ENCODE data around the gene GRM7. TPM values are rescaled to one million over a fixed set of nuclear protein-coding genes. Genes with fewer than 3 reads are reported as not detected.
A peak's percentile ranks its signal among the peaks of the same experiment; 100 is the strongest.

Gene GRM7
- total RNA-seq, 3 donors from 2014 or later: 0.59 to 1.3 (median 1.1) TPM

DNA sequence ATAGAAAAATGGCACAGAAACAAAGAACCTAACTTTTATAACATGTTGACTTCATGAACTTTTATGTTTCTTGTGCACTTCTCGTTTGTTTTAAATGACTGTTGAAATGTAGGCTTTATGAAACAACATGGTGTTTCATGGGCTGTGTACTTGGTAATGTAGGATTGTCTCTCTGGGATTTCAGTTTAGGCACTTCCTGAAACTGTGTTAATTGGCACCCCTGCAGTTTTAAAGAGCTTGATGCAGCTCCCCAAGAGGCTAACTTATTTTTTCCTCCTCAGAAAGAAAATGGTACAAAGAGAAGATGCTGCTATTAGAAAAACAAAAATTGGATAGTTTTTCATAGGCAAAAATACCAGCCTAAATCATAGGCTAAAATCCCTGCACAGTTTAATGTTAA is 239.2 kb downstream of the GRM7 start:
- H3K27ac ChIP-seq: no peak overlapping the region
- intact Hi-C loops (cut with DNase I; ENCODE audit: low total_unique reads): no loop called here
- H3K36me3 ChIP-seq: no peaks in the 10 kb centered on the region
- no peaks in the 10 kb centered on the region for H3K27me3 ChIP-seq
- H3K4me1 ChIP-seq: no peaks in the 10 kb centered on the region
- no peak for TF ChIP-seq POLR2AphosphoS5 (IDR thresholded peaks at IDR 0.05)
- TF ChIP-seq POLR2A (IDR thresholded peaks at IDR 0.05): no peak
- TF ChIP-seq, protein P1, sequence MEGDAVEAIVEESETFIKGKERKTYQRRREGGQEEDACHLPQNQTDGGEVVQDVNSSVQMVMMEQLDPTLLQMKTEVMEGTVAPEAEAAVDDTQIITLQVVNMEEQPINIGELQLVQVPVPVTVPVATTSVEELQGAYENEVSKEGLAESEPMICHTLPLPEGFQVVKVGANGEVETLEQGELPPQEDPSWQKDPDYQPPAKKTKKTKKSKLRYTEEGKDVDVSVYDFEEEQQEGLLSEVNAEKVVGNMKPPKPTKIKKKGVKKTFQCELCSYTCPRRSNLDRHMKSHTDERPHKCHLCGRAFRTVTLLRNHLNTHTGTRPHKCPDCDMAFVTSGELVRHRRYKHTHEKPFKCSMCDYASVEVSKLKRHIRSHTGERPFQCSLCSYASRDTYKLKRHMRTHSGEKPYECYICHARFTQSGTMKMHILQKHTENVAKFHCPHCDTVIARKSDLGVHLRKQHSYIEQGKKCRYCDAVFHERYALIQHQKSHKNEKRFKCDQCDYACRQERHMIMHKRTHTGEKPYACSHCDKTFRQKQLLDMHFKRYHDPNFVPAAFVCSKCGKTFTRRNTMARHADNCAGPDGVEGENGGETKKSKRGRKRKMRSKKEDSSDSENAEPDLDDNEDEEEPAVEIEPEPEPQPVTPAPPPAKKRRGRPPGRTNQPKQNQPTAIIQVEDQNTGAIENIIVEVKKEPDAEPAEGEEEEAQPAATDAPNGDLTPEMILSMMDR (IDR thresholded peaks at IDR 0.05): no peak
- DNase-seq (ENCODE audit: low spot score in 2 of 2): no peak
- H3K4me3 ChIP-seq: no peak overlapping the region
- peaks cover 0 to 3% of the 10 kb centered on the region in 2 donors for H3K9me3 ChIP-seq

DNA sequence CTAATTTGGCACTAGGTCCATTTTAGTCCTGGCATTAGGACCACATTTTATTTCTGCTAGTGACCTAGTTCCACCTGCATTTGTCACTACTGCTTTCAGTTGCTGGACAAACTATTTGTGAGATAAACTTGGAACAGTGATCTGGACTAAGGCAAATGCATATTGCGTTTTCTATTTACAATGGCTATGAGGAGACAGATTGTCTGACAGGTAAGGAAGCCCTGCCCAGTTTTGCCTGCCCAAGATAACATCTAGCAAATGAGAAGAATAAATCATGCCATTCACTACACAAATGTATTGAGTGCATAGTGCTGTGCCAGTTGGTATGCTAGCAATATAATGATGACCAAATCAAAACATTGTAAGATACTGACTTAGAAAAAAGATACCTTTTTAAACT is 245.7 kb downstream of the GRM7 start:
- no peaks in the 10 kb centered on the region for H3K4me1 ChIP-seq
- no peaks in the 10 kb centered on the region for H3K9me3 ChIP-seq
- intact Hi-C loops (cut with DNase I; ENCODE audit: low total_unique reads): no loop called here
- no peaks in the 10 kb centered on the region for H3K36me3 ChIP-seq
- no peak for TF ChIP-seq POLR2AphosphoS5 (IDR thresholded peaks at IDR 0.05)
- TF ChIP-seq, protein P1 (IDR thresholded peaks at IDR 0.05): no peak
- no peak for TF ChIP-seq POLR2A (IDR thresholded peaks at IDR 0.05)
- no peak for DNase-seq (ENCODE audit: low spot score in 2 of 2)
- H3K4me3 ChIP-seq: no peak overlapping the region
- H3K27me3 ChIP-seq: no peaks in the 10 kb centered on the region
- no peak overlapping the region for H3K27ac ChIP-seq

DNA sequence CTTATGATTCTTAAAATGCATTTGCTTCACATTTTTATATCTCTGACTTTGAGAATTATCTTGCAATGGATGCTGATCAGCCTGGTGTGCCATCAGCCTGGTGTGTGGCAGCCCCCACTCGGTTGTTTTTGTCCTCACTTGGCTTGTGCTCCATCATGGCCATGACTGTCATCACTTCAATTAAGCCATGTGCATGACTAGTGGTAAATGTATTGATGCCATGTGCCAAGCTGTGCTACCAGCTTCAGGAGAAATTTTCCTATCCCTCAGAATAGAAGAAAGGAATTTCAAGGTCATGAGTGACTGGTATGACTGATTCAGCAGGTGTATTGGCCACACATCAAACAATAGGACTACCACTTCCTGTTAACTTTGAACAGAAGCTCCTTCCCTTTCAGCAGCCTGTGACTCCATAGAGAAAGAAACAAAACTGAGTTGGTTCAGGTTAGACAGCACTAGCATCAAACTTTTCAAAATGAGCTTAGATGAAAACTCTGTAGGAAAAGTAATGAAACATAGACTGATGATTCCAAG is 251.7 kb downstream of the GRM7 start:
- intact Hi-C loops (cut with DNase I; ENCODE audit: low total_unique reads): no loop called here
- TF ChIP-seq POLR2A (IDR thresholded peaks at IDR 0.05) (no peak), POLR2AphosphoS5 (IDR thresholded peaks at IDR 0.05) (no peak)
- TF ChIP-seq, protein P1 (IDR thresholded peaks at IDR 0.05): no peak
- H3K27me3 ChIP-seq: no peaks in the 10 kb centered on the region
- H3K4me1 ChIP-seq: no peaks in the 10 kb centered on the region
- no peak for DNase-seq (ENCODE audit: low spot score in 2 of 2)
- no peak overlapping the region for H3K27ac ChIP-seq
- no peaks in the 10 kb centered on the region for H3K9me3 ChIP-seq
- H3K36me3 ChIP-seq: no peaks in the 10 kb centered on the region
- H3K4me3 ChIP-seq: no peak overlapping the region

DNA sequence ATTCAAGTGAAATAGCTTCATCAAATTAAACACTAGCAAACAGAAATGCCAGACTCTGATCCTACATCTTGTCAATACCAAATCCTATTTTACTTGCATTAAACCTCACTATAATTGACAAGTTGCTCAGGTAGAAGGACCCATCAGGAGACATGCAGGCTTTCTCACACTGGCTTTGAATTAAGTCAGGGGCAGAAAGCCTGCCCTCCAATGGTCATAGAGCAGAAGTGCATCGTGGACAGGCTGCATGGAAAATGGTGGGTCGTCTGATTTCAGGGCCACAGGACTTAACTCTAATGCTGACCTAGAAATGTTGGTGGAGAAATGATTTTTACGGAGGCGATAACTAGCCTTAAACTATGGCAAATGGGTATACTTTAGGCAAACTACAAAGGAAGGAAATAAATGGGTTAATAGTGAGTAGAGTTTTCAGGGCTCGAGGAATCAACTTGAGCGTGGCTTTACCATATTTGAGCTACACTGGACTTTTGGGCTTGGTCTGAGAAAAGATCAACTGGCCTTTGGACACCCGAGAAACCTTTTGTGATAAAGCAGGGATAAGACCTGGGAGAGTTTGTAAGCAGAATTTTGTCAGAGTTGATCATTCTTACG is 283.9 kb downstream of the GRM7 start:
- no peaks in the 10 kb centered on the region for H3K27me3 ChIP-seq
- H3K27ac ChIP-seq: no peak overlapping the region
- DNase-seq (ENCODE audit: low spot score in 2 of 2): no peak
- no peak overlapping the region for H3K4me3 ChIP-seq
- H3K4me1 ChIP-seq: no peaks in the 10 kb centered on the region
- H3K9me3 ChIP-seq: no peaks in the 10 kb centered on the region
- no peaks in the 10 kb centered on the region for H3K36me3 ChIP-seq
- intact Hi-C loops (cut with DNase I; ENCODE audit: low total_unique reads): no loop called here
- no peak for TF ChIP-seq POLR2A (IDR thresholded peaks at IDR 0.05)
- TF ChIP-seq, protein P1 (IDR thresholded peaks at IDR 0.05): peak in 1 of 3 donors; percentile 22

DNA sequence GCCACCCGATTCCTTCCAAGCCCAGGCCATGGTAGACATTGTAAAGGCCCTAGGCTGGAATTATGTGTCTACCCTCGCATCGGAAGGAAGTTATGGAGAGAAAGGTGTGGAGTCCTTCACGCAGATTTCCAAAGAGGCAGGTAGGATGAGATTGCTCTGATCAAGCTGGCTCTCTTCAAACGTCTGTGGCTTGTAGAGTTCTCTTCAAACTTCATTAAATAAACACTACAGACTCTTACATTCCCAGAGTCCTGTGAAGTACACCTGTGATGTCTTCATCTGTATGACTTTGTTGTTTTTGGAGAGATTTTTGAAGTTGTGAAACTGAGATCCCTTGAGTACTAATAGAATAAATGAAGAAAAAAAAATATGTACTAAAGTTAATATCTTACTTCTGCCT is 285.6 kb downstream of the GRM7 start:
- Histone ChIP-seq H3K4me3 (no peak overlapping the region), H3K27me3 (no peaks in the 10 kb centered on the region), H3K27ac (no peak overlapping the region), H3K9me3 (no peaks in the 10 kb centered on the region), H3K36me3 (no peaks in the 10 kb centered on the region), H3K4me1 (no peaks in the 10 kb centered on the region)
- DNase-seq (ENCODE audit: low spot score in 2 of 2): no peak
- TF ChIP-seq POLR2A (IDR thresholded peaks at IDR 0.05) (no peak), POLR2AphosphoS5 (IDR thresholded peaks at IDR 0.05) (no peak)
- TF ChIP-seq, protein P1 (IDR thresholded peaks at IDR 0.05): no peak
- intact Hi-C loops (cut with DNase I; ENCODE audit: low total_unique reads): no loop called here
